ENCODE data around the gene NTM. TPM values are rescaled to one million over a fixed set of nuclear protein-coding genes. Genes with fewer than 3 reads are reported as not detected.

Gene NTM
- polyA plus RNA-seq, 4 donors, result 36.2 to 52.4 (median 44.4) TPM

DNA sequence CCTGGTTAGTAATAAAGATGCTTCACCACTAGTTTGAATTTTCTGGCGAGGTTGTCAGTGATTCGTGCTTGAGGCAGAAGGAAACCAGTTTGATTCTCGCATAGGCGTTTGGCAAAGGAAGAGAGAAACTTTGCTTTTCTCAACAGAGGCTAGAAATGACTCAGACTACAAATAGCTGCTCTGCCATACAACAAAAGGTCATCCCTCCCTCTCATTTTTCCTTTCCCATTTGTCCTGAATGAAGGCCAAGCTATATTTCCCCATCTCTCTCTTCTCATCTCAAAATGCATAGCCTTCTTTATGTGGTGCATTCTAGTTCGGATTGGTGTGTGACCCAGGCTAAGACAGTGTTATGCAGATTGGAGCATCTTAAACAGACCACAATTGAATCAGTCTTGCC is 741.4 kb downstream of the NTM start:
- no peak for DNase-seq (ENCODE audit: low read depth in 4 of 4, low spot score in 3 of 4)

DNA sequence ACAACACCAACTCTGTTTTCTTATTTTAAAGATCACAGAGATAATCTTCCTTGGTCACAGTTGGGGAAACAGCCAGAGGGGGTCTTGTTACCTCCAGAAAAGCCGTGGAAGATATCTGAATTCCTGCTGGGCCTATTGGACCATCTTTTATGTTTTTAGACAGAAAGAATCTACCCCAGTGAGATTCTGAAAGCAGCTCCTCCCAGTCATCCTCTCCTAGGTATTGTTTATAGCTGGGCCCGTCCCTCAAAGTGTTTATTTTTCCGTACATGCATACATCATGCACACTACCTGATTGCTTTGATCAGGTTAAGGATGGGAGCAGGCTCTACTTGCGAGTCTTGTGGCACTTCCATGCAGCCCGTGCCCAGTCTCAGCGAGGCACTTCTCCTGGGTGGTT is 742.4 kb downstream of the NTM start:
- no peak for DNase-seq (ENCODE audit: low read depth in 4 of 4, low spot score in 3 of 4)

DNA sequence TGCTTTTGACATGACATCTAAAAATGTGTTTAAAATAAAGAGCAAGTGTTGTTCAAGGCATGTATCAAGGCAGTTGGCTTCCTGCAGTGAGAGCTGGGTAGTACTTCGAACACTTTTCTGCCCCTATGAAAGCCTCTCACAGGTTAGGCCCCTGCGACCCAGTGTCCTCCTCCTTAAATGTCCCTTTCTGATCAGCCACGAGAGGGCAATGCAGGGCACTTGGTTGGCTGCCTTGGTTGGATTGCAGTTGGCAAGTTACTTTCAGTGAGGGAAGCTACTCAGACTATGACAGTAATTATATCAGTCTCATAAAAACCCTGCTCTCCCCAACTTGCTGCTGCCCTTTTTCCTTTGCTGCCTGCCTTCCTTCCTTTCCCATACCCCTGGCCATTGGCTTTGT is 743.8 kb downstream of the NTM start:
- DNase-seq (ENCODE audit: low read depth in 4 of 4, low spot score in 3 of 4), result no peak

DNA sequence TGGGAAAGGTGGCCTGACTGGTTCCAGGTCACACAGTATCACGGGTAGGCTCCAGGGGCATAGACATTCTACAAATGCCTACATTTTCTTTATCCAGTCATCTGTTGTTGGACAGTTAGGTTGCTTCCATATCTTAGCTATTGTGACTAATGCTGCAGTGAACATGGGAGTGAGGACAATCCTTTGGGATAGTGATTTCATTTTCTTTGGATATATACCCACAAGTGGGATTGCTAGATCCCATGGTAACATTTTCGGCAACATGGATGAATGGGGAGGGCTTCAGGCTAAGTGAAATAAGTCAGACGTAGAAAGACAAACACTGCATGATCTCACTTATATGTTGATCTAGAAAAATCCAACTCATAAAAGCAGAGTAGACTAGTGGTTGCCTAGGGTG is 744.3 kb downstream of the NTM start:
- DNase-seq (ENCODE audit: low read depth in 4 of 4, low spot score in 3 of 4), result no peak

DNA sequence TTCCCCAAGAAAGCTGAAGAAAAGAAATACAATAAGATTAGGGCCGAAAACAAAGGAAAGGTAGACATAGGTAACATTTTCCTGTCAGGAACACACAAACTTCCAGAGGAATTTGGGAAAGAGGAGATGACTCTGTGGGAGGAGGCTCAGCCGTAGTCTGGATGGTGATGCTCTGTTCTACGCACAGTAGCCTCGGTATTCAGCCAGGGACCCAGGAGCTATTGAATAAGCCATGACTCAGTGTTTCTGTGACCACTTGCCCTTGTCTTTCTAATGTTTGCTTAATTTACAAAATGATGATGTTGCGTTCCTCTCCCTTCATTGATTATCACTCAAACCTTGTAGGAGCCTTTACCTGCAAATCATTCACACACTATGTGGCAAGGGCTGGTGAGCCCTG is 745.0 kb downstream of the NTM start:
- DNase-seq (ENCODE audit: low read depth in 4 of 4, low spot score in 3 of 4), result no peak

DNA sequence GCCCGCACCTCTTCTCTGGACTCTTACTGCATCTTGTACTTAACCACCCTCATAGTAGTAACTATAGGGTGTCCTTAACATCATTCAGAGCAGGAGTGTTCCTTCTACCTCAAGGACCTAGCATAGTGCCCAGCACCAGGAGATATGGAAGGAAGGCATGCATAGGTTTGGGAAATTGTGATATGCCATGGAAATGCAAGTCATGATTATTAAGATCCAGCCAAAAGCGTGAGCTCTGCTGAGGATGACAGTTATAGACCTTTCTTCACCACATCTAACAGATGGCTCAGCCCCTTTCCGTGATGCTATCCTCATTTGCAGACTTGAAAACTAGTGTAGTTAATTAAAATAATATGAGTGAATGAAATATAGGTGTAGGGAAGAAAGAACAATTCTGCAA is 746.1 kb downstream of the NTM start:
- DNase-seq (ENCODE audit: low read depth in 4 of 4, low spot score in 3 of 4), result no peak

DNA sequence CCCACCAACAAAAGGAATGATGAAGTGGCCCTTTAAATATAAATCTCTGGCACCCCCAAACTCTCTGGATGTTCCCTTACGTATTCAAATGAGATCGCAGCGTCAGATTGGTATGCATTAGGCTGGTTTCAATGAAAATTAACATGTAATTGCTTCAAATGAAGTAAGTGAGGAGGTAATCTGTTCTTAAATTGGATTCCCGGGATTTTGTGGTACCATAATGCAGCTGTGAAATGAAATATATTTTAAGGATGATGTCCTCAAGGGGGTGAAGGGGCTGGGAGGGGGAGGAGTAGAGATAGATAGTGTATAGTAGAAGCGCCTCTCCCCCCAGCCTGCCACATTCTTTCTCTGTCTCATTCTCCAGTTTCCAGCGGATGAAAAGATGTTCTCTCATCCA is 748.2 kb downstream of the NTM start:
- DNase-seq (ENCODE audit: low read depth in 4 of 4, low spot score in 3 of 4), result no peak

DNA sequence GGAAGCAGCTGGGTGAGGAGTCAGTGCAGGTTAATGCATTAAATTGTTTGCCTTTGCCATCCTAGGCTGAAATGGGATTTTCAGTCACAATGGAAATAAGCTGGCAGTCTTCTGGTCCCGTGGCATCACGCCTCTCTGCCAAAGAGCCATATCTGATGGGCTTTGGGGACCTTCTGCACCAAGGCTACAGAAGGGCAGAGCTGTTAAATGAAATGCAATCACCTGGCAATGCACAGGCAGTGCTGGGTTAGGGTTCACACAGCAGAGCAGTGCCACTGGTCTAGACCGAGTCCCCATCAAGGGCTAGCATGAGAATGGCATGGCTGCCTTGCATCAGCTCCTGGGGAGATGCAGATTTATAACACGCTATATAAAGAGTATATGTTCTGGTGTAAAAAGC is 749.2 kb downstream of the NTM start:
- no peak for DNase-seq (ENCODE audit: low read depth in 4 of 4, low spot score in 3 of 4)

DNA sequence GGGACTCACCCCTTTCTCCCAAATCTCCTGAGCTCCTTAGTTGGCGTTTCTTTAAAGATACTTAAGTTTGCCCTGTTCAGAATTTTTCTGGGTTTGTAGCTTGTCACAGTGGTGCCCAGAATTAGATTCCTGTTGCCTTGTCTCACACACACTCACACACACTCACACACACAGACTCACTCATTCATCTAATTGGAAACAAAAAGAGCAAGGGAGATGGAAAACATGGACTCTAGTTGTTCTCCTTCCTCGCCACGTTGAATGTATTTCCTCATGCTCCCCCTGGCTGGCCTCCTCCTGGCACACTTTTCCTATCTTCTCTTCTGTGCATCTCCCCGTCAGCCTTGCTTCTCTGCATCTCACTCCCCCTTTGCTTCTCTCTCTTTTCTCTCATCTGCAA is 752.3 kb downstream of the NTM start:
- DNase-seq (ENCODE audit: low read depth in 4 of 4, low spot score in 3 of 4), result no peak

DNA sequence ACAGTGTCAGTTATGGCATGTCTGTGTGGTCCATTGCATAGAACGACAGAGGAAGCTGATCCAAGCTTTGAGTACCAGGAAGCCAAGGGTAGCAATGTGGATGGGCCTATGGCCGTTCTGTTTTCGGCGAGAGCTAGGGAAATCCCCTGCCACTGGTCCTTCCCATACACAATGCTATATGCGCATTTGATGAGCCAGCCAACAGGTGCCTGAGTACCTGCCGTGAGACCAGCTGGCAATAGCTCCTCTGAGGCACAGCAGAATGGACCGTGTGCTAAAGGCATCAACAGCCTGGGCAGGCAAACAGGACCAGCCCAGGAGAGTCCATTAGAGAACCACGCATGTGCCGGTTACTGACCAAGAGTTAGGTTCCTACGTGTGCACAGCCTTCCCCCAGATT is 753.0 kb downstream of the NTM start:
- no peak for DNase-seq (ENCODE audit: low read depth in 4 of 4, low spot score in 3 of 4)

DNA sequence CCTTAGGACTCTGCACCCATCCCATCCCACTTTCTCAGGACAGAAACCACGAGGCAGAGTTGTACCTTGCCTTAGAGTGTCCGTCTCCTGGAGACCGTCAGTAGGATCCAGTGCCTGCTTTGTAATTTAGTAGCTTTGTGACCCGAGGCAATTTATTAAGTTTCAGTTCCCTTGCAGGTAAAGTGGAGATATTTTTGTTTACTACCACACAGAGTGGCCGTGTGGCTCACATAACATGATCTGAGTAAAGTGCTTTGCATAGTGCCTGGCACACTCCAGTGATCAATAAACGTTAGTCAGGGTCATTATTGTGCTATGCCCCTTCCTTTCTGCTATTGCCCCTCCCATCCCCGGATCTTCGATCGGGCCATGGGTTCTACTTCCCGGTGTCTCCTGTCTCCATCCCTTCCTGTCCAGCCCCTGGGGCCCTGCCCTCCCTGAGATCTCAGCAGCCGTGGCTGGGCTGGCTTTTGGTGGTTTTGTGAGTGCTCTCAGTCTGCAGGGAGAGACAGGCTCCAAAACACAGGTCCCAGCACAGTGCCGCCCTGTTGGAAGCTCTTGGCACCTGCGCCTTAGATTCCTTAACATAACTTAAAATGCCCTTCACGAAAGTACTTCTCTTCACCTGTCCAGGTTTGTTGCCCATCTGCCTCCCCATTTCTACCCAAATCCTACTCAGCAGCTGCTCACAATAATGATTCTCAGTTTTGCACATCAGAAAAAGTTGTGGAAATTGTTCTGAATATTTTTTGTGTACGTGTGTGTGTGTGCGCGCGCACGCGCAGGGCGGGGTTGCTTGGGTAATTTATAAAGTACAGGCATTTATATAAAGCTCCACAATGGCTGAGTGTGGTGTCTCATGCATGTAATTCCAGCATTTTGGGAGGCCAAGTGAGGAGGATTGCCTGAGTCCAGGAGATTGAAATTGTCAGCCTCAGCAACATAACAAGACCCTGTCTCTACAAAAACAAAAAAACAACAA is 753.7 kb downstream of the NTM start:
- DNase-seq (ENCODE audit: low read depth in 4 of 4, low spot score in 3 of 4), result no peak

DNA sequence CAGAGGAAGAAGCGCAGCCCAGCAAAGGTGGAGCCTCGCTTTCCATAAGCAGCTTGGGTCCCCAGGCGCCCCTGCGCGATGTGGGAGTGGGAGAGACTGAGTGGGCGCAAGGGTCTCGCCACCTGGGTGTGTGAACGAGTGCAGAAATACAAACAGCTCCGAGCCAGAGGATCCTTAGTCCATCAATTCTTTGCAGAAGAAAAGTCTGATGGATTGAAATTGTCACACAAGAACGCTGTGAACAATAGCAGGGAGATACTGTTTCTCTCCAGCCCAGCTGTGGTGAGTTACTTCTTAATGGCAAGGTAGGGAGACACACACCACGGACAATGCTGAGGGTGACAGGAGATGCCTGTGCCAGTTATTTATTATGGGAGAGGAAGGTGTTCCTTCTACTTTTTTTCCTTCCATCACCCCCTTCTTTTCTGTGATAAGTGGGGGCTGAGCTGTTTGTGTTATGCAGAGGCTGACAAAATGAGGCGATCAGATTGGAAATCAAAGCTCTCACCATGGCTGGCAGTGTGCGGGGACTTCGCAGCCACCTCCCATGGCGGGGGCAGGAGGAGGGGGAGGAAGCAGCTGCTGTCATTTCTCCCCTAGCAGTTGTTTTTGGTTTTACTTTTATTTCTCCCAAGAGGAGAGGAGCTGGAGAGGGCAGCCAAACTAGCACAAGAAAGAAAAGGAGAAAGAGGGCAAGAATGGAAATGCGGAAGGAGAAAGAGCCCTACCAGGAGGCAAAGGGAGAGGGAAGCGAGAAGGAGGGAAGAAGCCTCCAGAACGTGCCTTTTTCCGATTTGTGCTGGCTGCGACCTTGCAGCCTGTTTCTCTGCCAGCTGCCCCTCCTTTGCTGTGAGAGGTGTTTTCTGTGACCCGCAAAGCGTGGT is 755.8 kb downstream of the NTM start:
- DNase-seq (ENCODE audit: low read depth in 4 of 4, low spot score in 3 of 4), result peak in 1 of 4 donors; percentile 31

DNA sequence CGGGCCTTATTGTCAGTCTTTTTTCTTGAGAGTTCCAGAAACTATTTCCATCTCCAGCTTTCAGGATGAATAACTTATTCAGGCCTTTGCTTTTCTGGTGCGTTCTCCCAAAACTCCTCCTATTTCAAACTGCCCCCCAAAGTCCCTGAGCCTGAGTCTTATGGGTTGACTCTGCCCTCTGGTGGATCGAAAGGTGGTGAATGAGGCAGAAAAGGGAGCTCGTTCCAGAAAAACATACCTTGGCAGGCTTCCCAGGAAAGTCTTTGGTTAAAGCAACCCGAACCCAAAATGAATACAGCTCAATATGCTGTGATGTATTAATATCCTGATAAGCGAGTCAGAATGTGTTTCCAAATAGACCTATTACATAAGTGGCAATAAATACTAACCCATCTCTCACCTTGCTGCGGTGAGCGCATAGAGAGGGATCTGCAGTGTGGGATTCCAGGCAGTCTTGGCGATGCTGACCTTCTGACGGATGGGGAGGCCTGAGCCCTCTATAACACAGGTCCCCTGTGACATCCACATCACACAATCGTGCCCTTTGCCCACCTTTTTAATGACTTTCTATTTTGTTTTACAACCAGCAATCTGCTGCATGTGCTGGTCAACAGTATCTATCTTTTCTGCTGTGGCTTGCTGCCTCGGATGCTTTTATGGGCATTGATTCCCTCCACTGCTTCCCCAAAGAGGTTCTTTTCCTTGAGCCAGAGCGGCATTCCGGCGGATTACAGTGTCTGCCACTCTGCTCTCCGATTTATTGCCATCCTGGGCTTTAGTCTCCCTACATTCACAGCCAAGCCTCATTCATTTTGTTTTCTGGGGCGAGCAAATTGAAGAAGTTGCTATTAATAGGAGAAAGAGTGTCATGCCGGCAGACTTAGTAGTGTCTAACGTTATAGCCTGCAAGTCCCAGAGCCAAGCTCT is 756.8 kb downstream of the NTM start:
- DNase-seq (ENCODE audit: low read depth in 4 of 4, low spot score in 3 of 4), result peak; percentile 43 to 73 (median 69)

DNA sequence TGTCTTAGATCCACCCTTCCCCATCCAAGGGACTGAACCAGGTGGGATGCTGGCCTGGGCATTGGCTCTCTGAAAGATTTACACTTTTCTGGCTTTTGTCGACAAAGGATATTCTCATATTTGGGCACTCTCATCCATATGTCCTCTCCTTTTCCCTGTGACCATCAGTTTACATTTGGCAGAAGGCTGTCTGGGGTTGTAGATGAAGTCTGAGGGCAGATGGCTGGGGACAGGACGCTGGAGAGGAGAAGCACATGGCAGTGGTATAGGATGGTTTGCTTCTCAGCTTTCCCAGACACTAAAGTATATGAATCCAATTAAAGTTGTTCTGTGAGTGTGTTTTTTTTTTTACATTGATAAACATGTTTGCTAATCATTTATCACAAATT is 757.5 kb downstream of the NTM start:
- DNase-seq (ENCODE audit: low read depth in 4 of 4, low spot score in 3 of 4), result no peak

DNA sequence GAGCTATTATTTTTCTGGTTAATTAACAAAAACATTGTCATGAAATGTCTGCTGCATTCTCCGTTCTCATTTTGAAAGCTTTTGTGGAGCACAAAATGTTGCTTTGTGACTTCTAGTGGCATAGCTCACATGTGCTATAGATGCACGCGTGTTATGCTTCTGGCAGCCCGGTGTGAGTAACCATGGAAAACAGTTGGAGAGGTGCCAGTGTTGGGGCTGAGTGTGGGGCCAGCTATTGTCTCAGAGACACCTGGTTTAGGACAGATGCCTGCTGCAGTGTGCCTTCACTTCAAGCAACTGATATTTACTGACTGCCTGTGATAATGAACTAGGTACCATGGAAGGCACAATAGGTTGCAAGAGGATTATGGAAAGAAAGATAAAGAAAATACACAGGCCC is 760.6 kb downstream of the NTM start:
- DNase-seq (ENCODE audit: low read depth in 4 of 4, low spot score in 3 of 4), result no peak

DNA sequence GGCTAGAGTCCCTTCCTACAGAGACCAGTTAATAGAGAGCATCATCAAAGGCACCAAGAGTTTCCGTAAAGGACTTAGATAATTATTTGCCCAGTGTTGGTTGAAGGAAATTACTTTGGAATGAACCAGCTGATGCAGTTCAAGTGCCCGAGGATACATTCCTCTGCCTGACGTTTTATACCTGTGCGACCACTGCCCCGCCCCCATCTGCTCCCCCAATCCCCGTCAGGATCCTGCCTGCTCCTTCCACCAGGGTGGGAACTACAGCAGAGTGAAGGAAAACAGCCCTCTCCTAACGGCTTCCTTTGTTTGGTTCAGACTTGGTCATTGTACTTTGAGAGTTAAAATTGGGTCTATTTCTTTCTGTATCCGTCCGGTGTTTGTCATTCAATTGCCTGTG is 761.5 kb downstream of the NTM start:
- no peak for DNase-seq (ENCODE audit: low read depth in 4 of 4, low spot score in 3 of 4)

DNA sequence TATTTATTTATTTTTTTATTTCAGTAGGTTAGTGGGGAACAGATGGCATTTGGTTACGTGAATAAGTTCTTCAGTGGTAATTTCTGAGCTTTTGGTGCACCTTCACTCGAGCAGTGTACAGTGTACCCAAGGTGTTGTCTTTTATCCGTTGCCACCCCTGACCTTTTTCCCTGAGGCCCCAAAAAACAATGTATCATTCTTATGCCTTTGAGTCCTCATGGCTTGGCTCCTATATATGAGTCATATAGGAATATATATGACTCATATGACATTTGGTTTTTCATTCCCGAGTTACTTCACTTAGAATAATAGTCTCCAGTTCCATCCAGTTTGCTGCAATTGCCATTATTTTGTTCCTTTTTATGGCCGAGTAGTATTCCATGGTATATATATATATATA is 763.9 kb downstream of the NTM start:
- DNase-seq (ENCODE audit: low read depth in 4 of 4, low spot score in 3 of 4), result no peak

DNA sequence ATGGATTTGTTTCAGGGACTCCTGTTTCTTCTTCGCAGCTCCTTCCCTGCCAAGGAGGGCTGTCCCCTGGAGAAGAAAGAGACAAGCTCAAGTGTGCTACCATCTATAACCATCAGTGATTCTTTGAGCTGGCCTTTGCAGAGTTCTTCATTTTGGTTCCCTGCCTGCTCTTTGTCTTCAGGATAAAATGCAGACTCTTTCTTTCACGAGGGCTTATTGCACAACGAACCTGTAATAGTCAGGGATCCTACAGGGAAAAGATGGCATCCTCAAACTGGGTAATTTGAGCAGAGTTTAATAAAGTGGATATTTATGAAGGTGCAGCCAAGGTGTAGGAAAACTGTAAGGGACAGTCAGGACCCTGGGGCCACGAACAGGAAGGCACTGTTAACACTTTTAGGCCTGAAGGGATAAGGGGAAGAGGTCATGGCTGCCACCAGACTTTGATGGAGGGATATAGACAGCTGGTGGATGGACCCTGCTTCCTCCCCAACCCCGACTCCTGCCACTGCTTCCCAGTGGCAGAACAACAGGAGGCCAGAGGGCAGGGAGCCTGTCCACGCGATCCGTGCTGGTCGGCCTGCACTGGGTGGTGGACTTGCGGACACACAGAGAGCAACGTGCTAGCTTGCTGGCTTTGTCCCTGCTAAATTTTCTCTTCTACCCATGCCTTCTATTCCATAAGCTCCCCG is 767.0 kb downstream of the NTM start:
- DNase-seq (ENCODE audit: low read depth in 4 of 4, low spot score in 3 of 4), result no peak

DNA sequence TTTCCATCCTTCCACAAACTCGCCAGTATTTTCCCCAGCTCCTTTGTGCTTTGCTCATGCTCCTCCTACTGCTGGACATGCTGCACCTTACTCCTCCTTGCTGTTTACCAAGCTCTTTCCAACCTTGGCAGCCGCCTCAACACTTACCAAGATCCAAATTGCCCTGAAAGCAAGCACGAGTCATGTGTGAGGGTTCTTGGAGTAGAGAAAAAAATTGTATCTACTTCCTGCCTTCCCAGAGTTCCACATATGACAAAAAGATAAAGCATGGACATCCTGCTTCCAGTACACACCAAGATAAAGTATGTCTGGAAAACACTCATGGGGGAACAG is 767.5 kb downstream of the NTM start:
- no peak for DNase-seq (ENCODE audit: low read depth in 4 of 4, low spot score in 3 of 4)

DNA sequence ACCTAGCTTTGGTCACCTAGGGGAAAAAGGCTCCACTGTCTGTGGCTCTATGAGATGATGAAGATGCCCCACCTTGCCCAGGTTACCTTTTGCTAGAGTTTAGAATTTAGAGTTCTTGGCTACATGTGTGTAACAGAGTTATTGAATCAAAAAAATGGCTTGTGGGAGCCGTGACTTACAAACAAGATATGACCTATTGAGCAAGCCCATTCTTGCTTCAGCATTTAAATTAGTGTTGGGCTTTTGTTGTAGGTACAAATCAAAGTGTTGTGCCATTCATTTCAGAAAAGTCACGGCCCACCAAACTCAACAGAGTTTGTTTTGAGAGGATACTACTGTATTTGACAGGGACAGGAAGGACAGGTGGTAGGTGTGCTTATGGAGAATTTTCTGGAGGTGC is 768.8 kb downstream of the NTM start:
- DNase-seq (ENCODE audit: low read depth in 4 of 4, low spot score in 3 of 4), result no peak
